T follicular helper cell (primary cell): Measurements from ENCODE around the gene FMNL2.
"Not testable (repeated sequence)": the region's sequence is repeated elsewhere in the genome, so short reads cannot be mapped to it uniquely, and the experiment has no call there.

ENCODE experiments used
- DNase-seq: peaks from one replicate; pipeline ENCODE4 v3.0.0-alpha.2; 2020; ENCODE audit warnings: low read depth

The FMNL2 gene

GRCh38 chr2:152470861-152471854 is 136.2 kb downstream of the FMNL2 start:
- DNase-seq, result no peak

GRCh38 chr2:152472481-152472887 is 137.5 kb downstream of the FMNL2 start:
- no peak for DNase-seq

GRCh38 chr2:152473151-152473857 is 138.3 kb downstream of the FMNL2 start:
- no peak for DNase-seq

- not testable (repeated sequence) for DNase-seq
These were observed 139.5 kb downstream of the FMNL2 start for GRCh38 chr2:152474523-152474922.

GRCh38 chr2:152475982-152476381 is 141.0 kb downstream of the FMNL2 start:
- no peak for DNase-seq

- DNase-seq, result no peak
These were observed 142.5 kb downstream of the FMNL2 start for GRCh38 chr2:152477347-152478092.

GRCh38 chr2:152479282-152479681 is 144.3 kb downstream of the FMNL2 start:
- DNase-seq, result no peak

GRCh38 chr2:152480821-152481399 is 145.9 kb downstream of the FMNL2 start:
- no peak for DNase-seq

GRCh38 chr2:152481881-152482583 is 147.1 kb downstream of the FMNL2 start:
- no peak for DNase-seq

- no peak for DNase-seq
These were observed 148.5 kb downstream of the FMNL2 start for GRCh38 chr2:152483276-152484063.

- no peak for DNase-seq
These were observed 151.2 kb downstream of the FMNL2 start for GRCh38 chr2:152485954-152486736.

GRCh38 chr2:152486737-152487400 is 151.9 kb downstream of the FMNL2 start:
- DNase-seq, result no peak

GRCh38 chr2:152488075-152488474 is 153.1 kb downstream of the FMNL2 start:
- DNase-seq, result no peak

- DNase-seq, result no peak
These were observed 154.4 kb downstream of the FMNL2 start for GRCh38 chr2:152489364-152489763.

GRCh38 chr2:152490686-152491455 is 155.9 kb downstream of the FMNL2 start:
- DNase-seq, result no peak

- no peak for DNase-seq
These were observed 157.2 kb downstream of the FMNL2 start for GRCh38 chr2:152492131-152492530.

- DNase-seq, result no peak
These were observed 157.9 kb downstream of the FMNL2 start for GRCh38 chr2:152492911-152493310.

GRCh38 chr2:152493417-152493816 is 158.4 kb downstream of the FMNL2 start:
- DNase-seq, result no peak
